GM18498 (cell line): ENCODE measurements around the gene C11orf98.
"Not testable (repeated sequence)": the region's sequence is repeated elsewhere in the genome, so short reads cannot be mapped to it uniquely, and the experiment has no call there.

Experiments used
- ATAC-seq: cut with Tn5 transposase; IDR thresholded peaks from one replicate; pipeline ENCODE4 v1.9.1; 2021; ENCODE audit warnings: mild to moderate bottlenecking, moderate library complexity; ENCODE audit not compliant: unreplicated experiment

The C11orf98 gene

DNA sequence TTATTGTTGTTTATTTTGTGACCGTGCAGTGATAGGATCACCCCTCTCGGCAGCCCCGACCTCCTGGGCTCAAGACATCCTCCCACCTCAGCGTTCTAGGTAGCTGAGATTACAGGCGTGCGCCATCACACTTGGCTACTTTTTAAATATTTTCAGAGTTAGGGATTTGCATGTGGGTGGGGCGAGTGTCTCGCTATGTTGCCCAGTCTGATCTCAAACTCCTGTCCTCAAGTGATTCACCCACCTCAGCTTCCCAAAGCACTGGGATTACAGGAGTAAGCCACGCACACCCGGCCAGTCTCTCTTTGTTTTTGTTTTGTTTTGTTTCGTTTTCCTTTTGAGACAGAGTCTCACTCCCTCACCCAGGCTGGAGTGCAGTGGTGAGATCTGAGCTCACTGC, 10.7 kb downstream of the C11orf98 start:
- no peak for ATAC-seq

DNA sequence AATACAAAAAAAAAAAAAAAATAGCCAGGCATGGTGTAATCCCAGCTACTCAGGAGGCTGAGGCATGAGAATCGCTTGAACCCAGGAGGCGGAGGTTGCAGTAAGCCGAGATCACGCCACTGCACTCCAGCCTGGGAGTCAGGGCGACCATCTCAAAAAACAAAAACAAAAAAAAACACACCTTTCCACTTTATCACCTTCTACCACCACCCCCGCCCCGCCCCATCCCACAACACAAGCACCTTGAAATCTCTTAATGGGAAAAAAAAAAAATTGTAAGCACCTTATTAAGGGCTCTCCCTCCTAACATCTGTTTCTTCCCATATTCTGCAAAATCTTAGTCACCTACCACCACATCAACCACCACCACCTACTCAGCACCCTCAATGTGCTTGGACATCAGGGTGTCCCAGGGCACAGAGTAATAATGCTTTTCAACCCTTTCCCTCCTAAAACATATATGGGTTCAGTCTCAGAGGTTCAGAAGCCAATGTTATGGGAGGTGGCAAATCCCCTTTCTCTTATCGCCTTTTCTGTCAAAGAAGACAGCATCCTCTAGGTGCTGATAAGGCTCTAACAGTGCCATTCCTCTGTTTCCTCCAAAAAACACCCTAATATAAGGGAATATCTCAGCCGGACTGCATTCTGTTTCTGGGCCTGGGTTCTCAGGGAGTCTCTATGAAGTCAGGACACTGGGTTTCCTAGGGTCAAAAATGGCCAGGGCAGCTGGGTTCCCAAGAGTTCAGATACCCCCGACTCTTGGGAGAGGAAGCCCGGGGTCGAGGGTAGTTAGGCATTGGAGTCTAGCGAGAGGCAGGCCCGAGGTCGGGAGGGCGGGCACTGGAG, 12.6 kb downstream of the C11orf98 start:
- ATAC-seq = peak; percentile 22

DNA sequence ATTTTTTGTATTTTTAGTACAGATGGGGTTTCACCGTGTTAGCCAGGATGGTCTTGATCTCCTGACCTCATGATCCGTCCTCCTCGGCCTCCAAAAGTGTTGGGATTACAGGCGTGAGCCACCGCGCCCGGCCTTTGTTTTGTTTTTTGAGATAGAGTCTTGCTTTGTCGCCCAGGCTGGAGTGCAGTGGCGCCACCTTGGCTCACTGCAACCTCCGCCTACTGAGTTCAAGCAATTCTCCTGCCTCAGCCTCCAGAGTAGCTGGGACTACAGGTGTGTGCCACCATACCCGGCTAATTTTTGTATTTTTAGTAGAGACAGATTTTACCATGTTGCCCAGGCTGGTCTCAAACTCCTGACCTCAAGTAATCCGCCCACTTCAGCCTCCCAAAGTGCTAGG, 14.7 kb downstream of the C11orf98 start:
- ATAC-seq = not testable (repeated sequence)

DNA sequence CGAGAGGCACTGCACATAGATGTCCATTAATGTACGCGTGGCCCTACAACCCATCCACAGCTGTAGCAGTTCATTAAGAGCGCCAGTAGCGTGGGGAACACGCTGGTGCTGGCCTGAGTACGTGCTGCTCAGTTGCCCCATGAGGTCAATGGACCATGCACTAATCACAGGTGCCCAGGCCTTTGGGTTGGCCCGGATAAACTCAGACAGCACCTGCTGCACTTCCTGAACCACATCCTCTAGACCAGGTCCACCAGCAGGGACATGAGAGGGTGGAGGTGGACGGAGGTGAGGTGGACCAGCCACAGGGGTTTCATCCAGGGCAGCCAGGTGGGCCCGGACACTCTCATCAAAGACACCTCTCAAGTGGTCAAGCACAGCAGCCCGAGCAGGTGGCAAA, 15.5 kb downstream of the C11orf98 start:
- no peak for ATAC-seq

DNA sequence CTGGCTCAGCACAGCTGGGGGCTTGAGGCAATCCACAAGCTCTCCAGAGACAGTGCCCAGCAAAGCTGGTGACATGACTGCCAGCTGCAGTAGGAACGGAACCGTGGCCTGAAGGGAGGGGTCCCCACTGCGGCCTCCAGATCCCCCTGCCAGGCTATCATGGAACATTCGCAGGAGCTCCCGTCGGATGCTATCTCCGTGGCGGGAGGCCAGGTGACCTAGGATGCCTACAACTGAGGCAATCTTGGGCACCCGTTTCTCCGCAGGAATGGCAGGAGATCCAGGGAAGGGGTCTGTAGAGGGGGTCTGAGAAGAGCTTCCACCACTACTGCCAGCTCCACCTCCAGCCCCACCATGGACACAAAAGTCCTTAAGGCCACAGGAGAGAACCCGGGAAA, 16.0 kb downstream of the C11orf98 start:
- no peak for ATAC-seq

DNA sequence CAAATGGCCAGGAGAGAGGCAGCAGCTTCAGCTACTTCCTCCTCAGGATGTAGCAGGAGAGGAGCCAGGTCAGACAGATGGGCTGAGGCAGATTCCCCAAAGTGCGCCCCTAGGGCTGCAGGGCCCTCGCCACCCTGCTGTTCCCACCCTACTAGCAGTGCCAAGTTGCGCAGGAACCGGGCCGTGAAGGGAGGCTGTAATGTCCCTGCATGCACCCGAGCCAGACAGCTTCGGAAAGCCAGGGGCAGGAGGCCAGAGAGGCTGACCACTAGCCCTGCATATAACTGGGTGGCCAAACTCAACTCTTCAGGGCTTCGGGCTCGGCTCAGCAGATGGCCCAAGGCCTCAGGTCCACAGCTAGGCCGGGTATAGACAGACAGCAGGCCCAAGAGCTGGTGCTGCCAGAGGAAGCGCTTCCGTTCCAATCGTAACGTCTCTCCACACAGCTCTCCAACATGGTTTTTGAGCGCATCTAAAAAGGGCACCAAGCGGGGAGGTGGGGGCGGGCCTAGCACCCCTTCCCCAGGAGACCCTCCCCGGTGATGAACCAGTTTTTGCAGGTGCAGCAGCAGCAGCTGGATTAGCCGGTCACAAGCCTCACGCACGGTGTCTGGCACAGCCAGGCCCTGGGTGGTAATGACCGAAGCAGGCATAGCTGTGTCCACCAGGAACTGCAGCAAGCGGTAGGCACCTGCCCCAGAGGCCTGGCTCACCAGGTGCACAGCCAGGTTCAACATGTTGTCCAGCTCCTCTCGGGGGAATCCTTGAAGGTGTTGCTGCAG, 16.6 kb downstream of the C11orf98 start:
- ATAC-seq = no peak

DNA sequence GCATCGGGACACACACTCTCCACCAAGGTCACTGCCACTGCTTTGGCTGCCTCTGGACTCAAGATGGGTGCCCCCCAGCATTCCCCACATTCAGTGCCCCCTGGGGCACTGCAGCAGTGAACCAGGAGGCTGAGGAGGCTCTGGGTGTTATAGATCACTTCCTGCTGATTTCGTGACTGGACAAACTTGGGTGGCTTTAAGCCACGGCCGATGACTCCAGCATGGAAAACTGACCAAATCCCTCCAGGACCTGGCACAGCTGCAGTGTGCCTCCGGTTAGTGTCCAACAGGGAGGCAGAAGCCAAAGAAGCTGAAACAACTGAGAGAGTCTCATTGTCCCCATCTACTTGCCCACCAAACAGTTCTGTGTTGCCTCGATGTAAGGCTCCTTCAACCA, 17.4 kb downstream of the C11orf98 start:
- ATAC-seq = no peak

DNA sequence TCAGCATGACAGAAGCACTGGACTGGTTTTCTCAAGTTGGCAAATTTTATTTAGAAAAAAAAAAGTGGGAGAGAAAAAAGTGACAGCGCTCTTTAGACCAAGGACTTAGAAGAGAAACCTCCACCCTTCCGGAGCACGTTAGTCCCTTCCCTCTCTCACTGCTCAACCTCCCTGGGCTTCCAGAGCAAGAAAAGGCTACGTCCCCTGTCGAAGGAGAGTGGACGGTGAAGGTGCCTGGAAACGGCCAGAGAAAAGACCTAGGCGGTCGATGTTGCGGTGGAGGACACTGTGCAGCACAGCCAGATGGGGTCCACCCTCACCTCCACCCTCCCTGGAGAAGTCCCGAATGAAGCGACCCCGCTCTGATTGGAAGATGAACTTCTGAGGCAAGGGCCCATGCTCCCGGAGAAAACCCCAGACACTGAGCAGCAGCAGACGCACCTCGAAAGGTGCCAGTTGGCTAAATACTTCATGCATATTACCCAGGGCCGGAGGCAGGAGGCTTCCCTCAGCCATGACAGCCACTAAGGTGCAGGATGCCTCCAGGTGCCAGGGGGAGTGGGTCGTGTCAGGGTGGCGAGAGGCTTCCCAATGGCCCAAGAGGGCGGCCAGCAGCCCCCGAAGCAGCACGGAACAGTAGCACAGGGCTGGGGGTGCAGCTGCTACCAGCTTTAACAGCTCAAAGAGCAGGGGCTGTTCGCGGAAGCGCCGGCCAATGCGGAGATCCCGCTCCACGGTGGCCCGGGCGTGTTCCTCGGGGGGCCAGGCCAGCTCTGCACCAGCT, 18.0 kb downstream of the C11orf98 start:
- no peak for ATAC-seq

DNA sequence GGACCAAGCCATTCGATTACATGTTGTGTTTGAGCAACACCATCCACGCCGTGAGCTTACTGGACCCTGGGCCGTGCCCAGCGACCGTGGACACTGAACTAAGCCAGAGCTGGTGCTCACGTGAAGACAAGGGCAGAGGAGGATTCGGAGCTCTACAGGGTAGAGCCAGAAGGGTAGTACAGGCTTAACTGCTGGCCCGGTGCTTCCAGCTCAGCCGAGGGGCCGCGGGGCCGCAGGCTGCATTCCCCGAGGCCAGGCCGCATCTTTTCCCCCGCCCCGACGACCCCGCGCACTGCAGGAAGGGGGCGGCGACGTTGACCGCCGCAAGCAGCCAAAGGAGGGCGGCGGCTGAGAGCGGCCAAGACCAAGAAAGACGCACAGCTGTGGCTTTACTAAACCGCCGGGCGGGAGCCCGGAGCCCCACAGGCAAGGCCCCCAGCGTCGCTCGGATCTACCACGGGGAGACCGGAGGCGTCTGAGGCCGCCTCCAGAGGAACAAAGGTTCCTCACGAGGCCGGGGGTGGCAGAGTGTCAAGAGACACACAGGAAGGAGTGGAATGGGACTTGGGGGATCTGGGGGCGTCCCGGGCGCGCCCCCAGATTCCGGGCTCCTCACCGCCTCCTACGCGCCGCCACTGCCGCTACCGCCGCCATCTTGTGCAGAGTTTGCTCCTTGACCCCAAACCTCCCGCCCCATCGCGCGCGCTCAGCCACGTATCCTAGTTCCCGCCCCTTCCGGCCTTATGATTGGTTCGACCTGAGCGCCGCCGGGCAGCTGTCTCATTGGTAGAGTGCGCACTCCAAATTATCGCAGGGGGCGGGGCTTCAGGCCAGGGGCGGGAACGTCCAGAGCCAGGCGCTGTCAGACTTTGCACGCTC, 18.8 kb downstream of the C11orf98 start, which contains the start of gene GANAB:
TSS of gene GANAB (minus strand) at position 668 of the 879 bp plus-strand sequence. CDS start at position 654, 14 bp downstream.
- ATAC-seq = peak; percentile 87

DNA sequence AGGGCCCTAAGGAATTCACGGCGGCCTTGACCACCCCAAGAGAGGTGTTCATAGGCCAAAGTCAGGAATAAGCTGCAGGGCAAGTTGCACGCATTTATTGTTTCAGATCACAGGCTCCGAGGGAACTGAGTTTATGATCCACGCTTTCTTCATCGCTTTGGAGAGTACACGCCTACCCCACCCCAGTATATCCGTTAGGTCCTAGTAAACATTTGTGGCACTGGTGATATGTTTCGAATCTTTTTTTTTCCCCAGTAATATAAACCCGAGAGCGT, 19.4 kb downstream of the C11orf98 start:
- ATAC-seq = no peak

DNA sequence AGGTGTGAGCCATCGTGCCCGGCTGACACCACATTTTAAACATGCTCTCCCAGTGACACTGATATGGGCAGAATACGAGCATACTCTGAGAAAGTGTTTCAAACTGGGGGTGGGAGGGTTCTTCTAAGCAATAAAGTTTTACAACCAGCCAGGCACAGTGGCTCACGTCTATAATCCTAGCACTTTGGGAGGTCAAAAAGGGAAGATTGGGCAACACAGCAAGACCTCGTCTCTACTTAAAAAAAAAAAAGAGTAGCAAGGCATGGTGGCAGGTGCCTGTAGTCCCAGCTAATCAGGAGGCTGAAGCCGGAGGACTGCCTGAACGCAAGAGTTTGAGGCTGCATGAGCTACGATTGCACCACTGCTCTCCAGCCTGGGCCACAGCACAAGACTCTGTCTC, 20.8 kb downstream of the C11orf98 start:
- ATAC-seq = no peak

DNA sequence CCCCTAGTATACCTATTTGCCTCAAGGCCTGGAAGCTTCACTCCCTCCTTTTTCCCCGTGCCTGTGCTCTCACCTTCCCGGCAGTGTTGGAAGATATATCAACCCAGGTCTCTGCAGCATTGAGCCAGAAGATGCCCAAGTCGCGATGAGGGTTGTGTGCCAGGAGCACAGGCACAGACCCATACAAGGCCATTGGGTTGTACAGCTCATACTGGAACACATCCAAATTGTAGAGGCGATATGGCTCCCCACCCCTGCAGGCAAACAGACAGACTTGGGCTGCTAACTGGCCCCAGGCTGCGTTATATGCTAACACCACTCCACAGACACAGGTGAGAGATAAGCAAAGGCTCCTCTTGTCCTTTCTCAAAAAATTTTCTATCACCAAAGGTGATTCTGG, 32.5 kb downstream of the C11orf98 start:
- no peak for ATAC-seq

DNA sequence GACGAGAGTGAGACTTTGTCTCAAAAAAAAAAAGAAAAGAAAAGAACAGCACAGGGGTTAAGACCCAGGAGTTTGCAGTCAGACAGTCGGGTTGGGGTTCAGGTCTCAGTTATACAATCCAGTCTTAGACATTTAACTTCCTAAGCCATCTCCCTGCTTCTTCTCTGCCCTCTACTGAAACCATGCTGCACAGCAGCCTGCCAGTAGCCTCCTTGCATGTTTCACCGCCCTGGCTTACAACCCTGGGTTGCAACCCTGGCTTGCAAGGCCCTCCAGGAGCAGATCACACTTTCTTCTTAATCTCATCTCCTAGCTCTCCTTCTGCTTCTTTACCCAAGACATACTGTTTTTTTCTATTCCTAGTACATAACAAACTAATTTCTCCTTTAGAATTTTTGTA, 37.3 kb downstream of the C11orf98 start:
- no peak for ATAC-seq

DNA sequence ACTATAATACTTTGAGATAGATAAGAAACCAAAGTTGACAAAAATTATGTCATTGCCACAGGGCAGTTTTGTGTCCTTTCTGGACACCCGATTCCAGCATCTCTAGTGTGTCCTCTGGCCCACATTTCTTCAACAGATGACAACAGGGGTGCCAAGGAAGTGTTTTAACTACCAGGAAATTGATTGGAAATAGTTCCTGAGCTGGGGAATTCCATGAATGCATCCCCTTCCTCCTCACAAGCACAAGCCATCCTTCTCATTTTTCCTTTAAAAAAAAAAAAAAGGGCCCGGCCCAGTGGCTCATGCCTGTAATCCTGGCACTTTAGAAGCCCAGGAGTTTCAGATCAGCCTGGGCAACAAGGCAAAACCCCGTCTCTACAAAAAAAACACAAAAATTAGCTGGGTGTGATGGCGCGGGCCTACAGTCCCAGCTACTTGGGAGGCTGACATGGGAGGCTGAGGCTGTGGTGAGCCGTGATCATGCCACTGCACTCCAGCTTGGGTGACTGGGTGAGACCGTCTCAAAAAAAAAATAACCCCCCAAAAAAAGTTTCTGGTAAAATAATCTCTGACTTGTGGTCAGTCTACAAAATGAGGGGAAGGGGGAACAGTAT, 42.4 kb downstream of the C11orf98 start:
- no peak for ATAC-seq

DNA sequence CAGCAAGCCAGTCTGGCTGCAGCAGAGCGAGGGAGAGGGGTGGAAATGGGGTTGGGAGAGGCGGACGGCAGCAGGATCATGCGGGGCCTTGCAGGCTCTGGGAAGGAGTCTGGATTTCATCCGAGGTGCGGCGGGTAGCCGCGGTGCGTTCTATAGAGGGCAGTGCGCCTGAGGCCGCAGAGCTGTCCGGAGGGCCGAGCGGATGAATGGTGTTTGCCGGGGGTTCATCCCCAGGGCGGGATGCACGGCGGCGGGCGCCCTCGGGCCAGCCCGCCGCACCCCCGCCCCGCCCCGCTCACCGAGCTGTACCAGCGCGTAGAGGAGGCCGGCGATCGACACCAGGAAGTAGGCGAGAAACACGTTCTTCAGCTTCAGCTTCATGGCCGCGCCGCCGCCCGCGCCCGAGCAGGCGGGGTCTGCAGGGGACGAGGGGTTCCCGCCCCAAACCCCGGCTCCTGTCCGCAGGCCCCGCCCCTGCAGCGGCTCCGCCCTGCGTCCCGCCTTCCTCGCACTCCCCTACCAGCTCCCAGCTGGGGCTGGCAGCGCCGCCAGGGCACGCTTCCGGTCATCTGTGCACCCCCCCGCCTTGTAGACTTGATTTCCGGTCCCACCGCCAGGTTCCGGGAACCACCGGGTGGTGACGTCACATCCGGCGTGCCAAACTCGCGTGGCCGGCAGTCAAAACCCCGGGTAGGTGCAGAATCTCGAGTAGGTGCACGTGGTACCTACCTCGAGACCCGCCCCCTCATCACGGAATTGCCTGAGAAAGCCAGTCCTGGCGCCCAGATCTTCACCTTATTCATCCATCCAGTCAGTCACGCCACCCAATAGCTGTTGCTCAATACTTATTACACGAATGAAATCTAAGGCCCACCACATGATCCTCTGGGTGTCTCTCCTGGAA, 43.2 kb downstream of the C11orf98 start, which contains the start of gene B3GAT3:
TSS of gene B3GAT3 (minus strand) at position 420 of the 904 bp plus-strand sequence. CDS start at position 381, 39 bp downstream.
- peak; percentile 95 for ATAC-seq

DNA sequence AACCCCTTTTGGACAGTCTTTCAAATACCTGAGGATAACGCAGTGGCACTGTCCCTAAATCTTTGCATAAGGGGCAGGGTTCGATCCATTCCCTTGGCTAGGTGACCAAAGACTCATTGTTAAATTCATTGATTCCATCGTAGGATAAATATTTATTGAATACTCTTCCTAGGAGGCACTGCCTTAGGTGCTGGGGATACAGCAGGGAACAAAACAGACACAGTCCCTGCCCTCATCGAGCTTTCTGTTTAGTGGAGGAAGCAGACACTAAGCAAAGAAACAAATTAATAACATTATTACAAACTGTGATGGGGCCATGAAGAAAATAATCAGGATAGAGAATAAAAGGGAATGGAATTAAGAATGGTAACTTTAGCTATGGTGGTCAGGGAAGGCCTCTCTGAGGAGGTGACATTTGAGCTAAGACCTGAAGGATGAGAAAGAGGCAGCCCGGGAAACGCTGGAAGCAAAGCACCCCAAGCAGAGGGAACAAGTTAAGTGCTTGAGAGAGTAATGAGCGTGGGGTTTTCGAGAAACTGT, 43.9 kb downstream of the C11orf98 start:
- no peak for ATAC-seq

DNA sequence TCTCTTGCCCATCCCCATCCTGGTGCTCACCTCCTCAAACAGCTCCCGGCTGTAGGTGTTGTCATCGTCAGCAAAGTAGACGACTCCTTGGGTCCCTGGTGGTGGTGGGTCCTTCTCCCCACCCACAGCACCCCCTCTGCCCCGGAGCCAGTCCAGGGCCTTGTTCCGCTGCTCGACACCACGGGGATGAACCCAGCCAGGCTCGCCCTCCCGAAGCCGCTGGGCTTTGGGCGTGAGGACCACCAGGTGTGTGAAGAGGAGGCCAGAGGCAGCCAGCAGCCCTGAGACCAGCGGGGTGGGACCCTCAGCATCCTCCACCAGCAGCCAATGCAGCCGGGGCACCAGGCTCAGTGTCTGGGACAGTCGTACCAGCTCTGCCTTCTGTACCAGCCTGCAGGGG, 48.1 kb downstream of the C11orf98 start:
- ATAC-seq = not testable (repeated sequence)

DNA sequence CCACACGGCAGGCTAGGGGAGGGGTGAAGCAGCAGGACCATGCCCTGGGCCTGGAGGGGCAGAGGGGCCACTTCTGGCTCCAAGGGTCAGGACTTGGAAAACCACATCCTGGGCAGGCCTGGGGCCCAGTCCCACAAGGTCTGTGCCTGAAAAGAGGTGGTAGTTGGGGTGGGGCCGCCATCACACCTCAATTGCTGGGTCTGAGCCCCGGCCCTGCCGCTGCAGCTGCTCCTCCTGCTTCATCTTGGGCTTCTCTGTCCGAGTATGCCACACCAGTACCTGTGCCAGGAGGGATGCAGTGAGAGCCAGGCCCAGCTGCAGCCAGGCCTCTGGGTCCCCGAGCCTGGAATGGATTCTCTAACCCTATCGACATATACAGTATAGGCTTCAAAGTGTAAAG, 49.5 kb downstream of the C11orf98 start:
- ATAC-seq = no peak

DNA sequence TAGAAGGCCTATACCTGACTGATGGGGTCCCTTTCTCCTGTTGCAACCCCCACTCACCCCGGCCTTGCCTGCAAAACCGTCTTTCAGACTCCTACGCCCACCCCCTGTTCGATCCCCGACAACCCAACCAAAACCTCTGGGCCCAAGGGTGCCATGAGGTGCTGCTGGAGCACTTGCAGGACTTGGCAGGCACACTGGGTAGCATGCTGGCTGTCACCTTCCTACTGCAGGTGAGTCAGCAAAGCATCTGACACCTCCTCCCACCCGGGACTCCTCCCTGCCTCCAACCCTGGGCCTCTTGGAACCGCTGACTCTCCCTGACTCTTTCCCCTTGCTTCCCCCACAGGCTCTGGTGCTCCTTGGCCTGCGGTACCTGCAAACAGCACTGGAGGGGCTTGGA, 50.7 kb downstream of the C11orf98 start:
- ATAC-seq = no peak
